ENCODE measurements around the gene A2ML1.
"Not testable (repeated sequence)": the region's sequence is repeated elsewhere in the genome, so short reads cannot be mapped to it uniquely, and the experiment has no call there.

GRCh38 chr12:8789341-8790013 is 32.9 kb upstream of the A2ML1 start:
- TF ChIP-seq EZH2 (IDR thresholded peaks at IDR 0.05; ENCODE audit: insufficient read depth, poor library complexity, severe bottlenecking); EZH2phosphoT487 (IDR thresholded peaks at IDR 0.05; ENCODE audit: insufficient read depth, low read depth): not testable (repeated sequence)

Measured in GM23248 (cell line).